ENCODE measurements around the gene CCDC88B.

Gene CCDC88B

GRCh38 chr11:64384028-64384737 is 44.2 kb downstream of the CCDC88B start:
- no peak for DNase-seq

DNA sequence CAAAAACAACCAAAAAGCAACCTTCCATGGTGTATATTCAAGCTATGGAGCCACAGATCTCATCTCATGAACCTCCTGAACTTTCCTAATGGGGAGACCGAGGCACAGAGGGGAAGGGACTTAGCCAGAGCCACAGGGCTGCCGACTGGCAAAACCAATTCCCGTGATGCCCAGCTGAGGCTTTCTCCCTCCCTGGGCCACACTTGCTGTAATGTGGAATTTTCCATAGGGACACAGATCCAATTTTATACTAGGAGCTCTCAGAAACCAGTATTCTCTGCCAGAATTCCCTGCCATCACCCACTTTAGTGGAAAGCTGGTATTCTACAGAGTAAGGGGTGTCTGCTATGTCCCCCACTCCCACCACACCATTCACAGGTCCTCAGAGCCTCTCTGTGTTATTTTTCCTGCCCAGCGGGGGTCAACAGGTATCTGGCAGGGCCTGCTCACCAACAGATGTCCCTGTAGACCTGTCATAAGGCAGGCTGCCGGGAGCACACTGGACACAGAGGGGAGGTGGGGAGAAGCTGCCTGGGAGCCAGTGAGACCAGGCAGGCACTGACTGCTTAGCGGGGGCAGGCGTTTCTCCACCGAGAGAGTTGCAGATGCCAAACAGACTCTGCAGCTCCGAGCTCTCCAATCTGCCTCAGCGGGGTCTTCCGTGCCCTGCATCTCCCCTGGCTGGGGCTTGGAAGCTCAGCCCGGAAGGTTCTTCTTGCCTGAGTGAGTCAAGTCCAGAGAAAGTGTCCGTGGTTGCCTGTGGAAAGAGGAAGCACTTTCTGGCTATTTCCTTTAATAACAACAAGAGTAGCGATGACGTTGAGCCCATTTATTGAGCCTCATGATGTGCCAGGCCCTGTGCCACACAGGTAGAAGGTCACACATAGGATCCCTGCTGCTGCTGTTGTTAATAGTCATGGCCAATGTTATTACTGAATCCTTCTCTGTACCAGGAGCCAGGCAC is 45.3 kb downstream of the CCDC88B start:
- DNase-seq = peak; percentile 80 to 90 (median 88)

DNA sequence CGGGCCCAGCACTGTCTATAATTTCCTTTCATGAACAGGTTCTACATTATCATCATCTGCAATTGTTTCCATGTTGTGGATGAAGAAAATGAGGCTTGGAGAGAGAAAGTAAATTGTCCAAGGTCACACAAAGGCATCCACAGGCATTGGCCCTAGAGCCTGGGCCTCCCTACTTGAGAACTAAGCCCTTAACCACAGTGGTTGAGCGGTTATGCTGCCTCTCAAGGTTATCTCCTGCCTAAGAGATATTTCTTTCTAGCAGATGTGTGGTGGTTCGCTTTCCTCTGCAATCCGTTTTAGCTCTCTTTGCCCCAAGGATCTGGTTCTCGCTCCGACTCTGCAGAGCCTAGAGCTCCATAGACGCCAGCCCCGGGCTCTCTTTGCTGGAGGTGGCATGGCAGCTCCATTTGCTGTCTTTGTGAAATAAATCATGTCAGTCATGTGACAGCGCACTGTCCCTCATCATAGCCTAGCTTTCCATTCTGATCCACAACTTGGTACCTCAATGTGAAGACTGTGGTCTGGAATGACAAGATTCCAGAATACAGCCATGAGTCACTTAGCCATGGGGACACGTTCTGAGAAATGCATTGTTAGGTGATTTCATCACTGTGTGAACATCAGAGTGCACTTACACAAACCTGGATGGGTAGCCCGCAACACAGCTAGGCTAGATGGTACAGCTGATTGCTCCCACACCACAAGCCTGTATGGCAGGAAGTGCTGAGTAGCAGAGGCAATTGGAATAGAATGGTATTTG is 46.1 kb downstream of the CCDC88B start:
- peak in 2 of 3 donors; percentile 42 to 51 for DNase-seq

DNA sequence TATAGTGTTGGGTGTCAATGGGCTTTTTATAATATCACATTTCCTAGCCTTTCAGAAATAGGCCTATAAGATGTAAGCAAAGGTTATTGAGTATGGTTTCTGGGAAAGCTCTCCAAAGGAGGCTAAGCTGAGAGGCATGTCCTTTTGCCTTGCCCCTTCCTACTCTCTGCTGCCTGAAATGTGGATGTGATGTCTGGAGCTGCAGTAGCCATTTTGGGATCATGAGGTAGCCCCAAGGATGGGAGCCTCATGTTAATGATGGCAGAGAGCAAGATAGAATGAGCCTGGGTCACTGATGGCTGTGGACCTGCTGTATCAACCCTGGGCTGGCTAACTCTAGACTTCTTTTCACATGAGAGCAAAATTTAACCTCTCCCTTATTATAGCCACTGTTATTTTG is 47.9 kb downstream of the CCDC88B start:
- no peak for DNase-seq

DNA sequence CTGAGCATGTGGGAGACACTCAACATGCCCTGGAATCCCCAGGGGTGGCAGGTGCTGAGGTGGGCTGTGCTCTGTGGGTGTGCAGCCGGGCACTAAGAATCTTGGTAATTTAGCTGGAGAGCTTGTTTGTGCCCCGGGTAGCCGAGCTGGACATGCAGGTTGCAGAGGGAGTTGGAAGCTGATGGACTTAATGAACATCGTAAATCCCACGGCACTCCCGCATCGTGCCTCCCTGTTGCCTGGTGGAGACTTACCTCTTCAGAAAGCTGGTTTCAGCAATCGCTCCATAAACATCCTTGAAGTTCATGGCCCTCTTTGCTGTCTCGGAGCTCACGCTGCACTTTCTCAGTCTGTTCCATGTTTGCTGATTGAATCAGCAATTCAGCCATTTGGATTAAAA is 48.9 kb downstream of the CCDC88B start:
- DNase-seq = no peak

- no peak for DNase-seq
These were observed 49.8 kb downstream of the CCDC88B start for GRCh38 chr11:64389851-64390250.

DNA sequence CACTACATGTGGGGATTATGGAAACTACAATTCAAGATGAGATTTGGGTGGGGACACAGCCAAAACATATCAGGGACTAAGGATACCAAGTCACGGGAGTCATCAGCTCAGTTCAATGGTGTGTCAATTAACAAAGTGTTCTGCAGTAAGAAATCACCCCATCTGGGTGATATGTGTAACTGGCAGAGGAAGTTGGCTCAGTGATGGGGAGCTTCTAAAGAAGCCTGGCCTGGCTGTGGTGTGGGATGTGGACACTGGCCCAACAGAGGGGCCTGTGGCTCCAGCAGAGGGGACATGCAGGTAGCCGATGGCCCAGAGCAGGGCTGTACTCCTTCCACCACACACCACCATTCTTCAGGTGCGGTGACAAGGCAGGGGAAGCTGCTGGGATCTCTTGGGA is 50.6 kb downstream of the CCDC88B start:
- peak in 1 of 3 donors; percentile 27 for DNase-seq

- DNase-seq = no peak
These were observed 51.8 kb downstream of the CCDC88B start for GRCh38 chr11:64391839-64392238.

GRCh38 chr11:64395545-64396078 is 55.6 kb downstream of the CCDC88B start:
- DNase-seq = peak; percentile 26 to 48 (median 47)

GRCh38 chr11:64396079-64396591 is 56.1 kb downstream of the CCDC88B start:
- DNase-seq = peak in 2 of 3 donors; percentile 38 to 39

DNA sequence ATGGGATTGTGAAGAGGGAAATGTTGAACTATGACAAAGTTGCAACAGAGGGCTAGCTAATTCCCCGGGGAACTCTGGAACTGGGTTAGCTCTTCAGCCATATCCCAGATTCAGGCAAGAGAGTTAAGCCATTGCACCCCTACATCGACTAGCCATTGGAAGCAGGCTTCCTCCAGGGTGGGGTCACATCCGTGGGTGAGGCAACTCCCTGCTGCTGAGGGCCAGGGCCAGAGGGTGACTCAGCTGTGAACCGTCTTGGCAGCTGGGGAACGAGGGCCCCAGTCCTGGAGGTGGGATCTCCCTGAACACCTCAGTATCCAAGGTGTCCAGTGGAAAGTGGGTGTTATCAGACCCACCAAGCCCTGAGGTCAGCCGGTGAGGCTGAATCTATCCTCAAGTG is 60.1 kb downstream of the CCDC88B start:
- DNase-seq = peak; percentile 50 to 63 (median 59)

GRCh38 chr11:64400667-64401066 is 60.7 kb downstream of the CCDC88B start:
- no peak for DNase-seq

DNA sequence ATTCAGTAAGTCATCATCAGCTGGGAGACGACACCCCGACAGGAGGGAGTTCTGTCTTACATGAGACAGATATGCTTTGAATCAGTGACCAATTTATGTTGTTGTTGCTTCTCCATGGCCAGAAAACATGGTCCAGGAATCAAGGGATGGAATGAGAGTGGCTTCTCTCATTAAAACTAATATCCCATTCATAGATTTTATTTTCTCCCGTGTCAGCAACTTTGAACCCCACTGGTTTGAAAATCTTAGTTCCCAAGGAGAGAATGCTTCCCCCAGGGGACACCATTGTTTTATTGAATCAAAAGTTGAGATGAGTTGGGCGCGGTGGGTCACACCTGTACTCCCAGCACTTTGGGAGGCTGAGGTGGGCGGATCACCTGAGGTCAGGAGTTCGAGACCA is 61.8 kb downstream of the CCDC88B start:
- no peak for DNase-seq

DNA sequence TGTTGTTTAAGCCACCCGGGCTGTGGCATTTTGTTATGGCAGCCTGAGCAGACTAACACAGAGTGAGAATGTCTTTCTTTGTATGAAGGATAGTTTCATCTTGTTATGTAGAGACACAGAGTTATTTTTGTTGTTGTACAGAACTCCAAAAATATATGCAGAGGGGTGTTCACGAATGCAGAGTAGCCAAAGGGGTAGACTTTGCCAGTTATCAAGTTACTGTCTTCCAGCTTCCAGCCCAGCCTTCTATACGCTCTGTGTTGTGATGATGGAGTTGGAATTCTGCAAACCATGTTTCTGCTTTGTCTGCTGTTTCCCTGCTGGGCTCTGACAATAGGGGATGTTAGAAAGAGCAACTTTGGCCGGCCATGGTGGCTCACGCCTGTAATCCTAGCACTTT is 63.1 kb downstream of the CCDC88B start:
- DNase-seq = no peak

DNA sequence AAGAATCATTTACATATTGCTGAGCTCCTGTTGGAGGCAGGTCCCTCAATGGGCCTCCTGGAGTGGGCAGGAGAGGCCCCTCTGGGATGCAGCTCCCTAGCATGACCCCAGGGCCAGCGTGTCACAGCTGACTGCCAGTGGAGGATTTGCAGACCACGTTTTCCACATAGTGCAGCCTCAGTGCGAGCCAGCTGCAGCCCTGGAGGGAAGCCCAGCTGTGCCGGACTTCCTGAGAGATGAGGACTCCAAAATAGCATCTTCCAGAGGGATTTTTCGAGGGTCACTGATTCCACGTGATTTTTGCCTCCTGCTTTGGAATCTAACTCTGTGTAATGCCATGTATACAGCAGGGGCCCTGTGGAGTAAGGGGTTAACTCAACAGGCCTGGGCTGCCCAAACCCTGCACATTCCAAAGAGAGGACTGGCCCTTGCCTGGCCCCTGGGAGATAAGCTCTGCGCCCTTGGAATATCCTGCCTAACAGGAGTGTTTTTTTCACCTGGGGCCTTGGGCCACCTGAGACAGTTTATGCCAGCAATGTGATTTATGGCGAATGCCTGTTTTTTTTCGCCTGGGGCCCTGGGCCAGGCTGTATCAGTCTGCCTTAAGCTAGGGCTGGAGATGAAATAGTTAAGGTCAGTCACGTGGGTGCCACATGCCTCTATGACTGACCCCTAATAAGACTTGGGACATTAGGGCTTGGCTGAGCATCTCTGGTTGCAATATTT is 66.4 kb downstream of the CCDC88B start:
- no peak for DNase-seq

Data from suppressor macrophage treated with lipopolysaccharide for 1 hour (primary cell).